Measurements from ENCODE around the gene TXNRD1. TPM values are rescaled to one million over a fixed set of nuclear protein-coding genes. Genes with fewer than 3 reads are reported as not detected.

The TXNRD1 gene
- total and polyA plus RNA-seq, 2 of the 8 experiments (the other 6 are each of a cell fraction or from before 2014, with no cell fraction given) = 56.8 to 127 TPM

GRCh38 chr12:104348994-104349494, 133.5 kb downstream of the TXNRD1 start:
- Histone ChIP-seq H3K18ac (ENCODE audit: extremely low read depth, low read length) (no peak overlapping the region), H3K56ac (replicated peaks; ENCODE audit: insufficient read length, low read depth, low read length) (no peak overlapping the region), H3K23me2 (ENCODE audit: low read depth, low read length) (no peaks in the 10 kb centered on the region), H4K5ac (ENCODE audit: insufficient read length, low read depth, low read length) (no peak overlapping the region), H3K27ac (ENCODE audit: low read depth, low read length) (no peak overlapping the region), H3K23ac (ENCODE audit: insufficient read length) (no peak overlapping the region), H4K91ac (replicated peaks; ENCODE audit: insufficient read length, low read length) (no peak overlapping the region), H3K14ac (ENCODE audit: insufficient read length) (no peak overlapping the region), H3K27me3 (replicated peaks in 1 of 4; ENCODE audit: control insufficient read depth in 3 of 4, extremely low read depth in 1 of 4, insufficient read depth in 3 of 4, low read length in 3 of 4) (no peaks in the 10 kb centered on the region), H3K36me3 (ENCODE audit: control insufficient read depth in 2 of 4, insufficient read depth in 4 of 4, low read length in 3 of 4) (peaks cover 9 to 33% (median 10%) of the 10 kb centered on the region in 4 experiments), H2AFZ (ENCODE audit: low read length) (no peak overlapping the region), H2AK5ac (ENCODE audit: low read depth, low read length) (no peak overlapping the region), H3K4ac (replicated peaks; ENCODE audit: insufficient read length, low read depth, low read length) (no peak overlapping the region), H3K4me2 (ENCODE audit: insufficient read depth in 1 of 2, low read depth in 2 of 2, low read length in 2 of 2) (no peak overlapping the region), H4K8ac (ENCODE audit: extremely low read depth, insufficient read depth, low read length) (no peak overlapping the region), H3K79me1 (ENCODE audit: low read depth, low read length) (no peaks in the 10 kb centered on the region; the same call in 1 of the 2 replicates), H2BK15ac (ENCODE audit: low read length) (no peak overlapping the region), H4K20me1 (replicated peaks in 1 of 2; ENCODE audit: control insufficient read depth in 1 of 2, insufficient read depth in 2 of 2, low read length in 2 of 2) (peaks cover 0 to 7% of the 10 kb centered on the region in 2 experiments), H2BK5ac (ENCODE audit: low read depth, low read length) (no peak overlapping the region), H2BK120ac (replicated peaks; ENCODE audit: low read depth, low read length) (no peak overlapping the region), H3K4me3 (ENCODE audit: extremely low read depth in 1 of 4, insufficient read depth in 2 of 4, low read depth in 3 of 4, low read length in 4 of 4) (no peak overlapping the region), H3K9ac (replicated peaks in 1 of 4; ENCODE audit: extremely low read depth in 1 of 4, low read depth in 3 of 4, low read length in 3 of 4) (no peak overlapping the region), H2BK12ac (ENCODE audit: low read depth, low read length) (no peak overlapping the region), H3K79me2 (ENCODE audit: control insufficient read depth in 1 of 2, insufficient read depth in 2 of 2, low read length in 2 of 2) (0 out of 4 replicates have a peak, but pooled peaks cover 0 to 3% of the 10 kb centered on the region in 2 experiments), H3K9me3 (ENCODE audit: insufficient read depth in 2 of 2, low read depth in 1 of 2, low read length in 1 of 2) (no peaks in the 10 kb centered on the region), H2BK20ac (ENCODE audit: low read length) (no peak overlapping the region), H3K4me1 (replicated peaks in 1 of 4; ENCODE audit: control insufficient read depth in 3 of 4, insufficient read depth in 4 of 4, low read length in 3 of 4) (peaks cover 0 to 8% (median 6%) of the 10 kb centered on the region in 4 experiments; a peak in 5 of 7 replicates)
- POLR2A ChIA-PET (ENCODE audit: partially characterized antibody) = interaction anchor here (0.7 to 1.7 kb wide), 2 partner anchors 31 to 62 kb away, joined by 3 to 4 read pairs; no protein-coding TSS in a partner anchor
- TF ChIP-seq RFX5 (IDR thresholded peaks at IDR 0.05; ENCODE audit: borderline replicate concordance, low read depth, low read length) (no peak), FOSL1 (IDR thresholded peaks at IDR 0.05; ENCODE audit: insufficient read depth, low read depth, low read length) (no peak), NANOG (IDR thresholded peaks at IDR 0.05; ENCODE audit: insufficient read depth, low read depth, low read length, poor library complexity, severe bottlenecking) (no peak), SP2 (IDR thresholded peaks at IDR 0.05; ENCODE audit: low read length) (no peak), EGR1 (IDR thresholded peaks at IDR 0.05; ENCODE audit: borderline replicate concordance, low read depth, low read length) (no peak), POLR2AphosphoS5 (IDR thresholded peaks at IDR 0.05; ENCODE audit: low read depth, low read length) (no peak), KDM5A (IDR thresholded peaks at IDR 0.05; ENCODE audit: low read length) (no peak), PHF8 (conservative IDR thresholded peaks at IDR 0.05; ENCODE audit: low read depth, low read length) (no peak), TCF12 (IDR thresholded peaks at IDR 0.05; ENCODE audit: low read depth, low read length) (no peak), HDAC6 (IDR thresholded peaks at IDR 0.05; ENCODE audit: low read depth, low read length) (no peak)
- CTCF ChIA-PET (ENCODE audit: partially characterized antibody) = interaction anchor here (0.6 to 2.9 kb wide), 3 partner anchors 9 to 138 kb away, joined by 4 to 11 read pairs (median 4); no protein-coding TSS in a partner anchor
- FAIRE-seq = no peak
- no peak for DNase-seq (ENCODE audit: low read depth in 1 of 2, low spot score in 2 of 2)
- WGBS, 2 experiments (ENCODE audit: extremely low coverage in 1 of 2, insufficient coverage in 1 of 2, insufficient read length in 1 of 2, insufficient replicate concordance in 2 of 2, low coverage in 1 of 2, low lambda C conversion rate in 2 of 2, missing lambda C conversion rate in 1 of 2) = 91% methylated on average over 2 of the region's 2 CpGs; no CpG with 5 or more reads in 1 of the 2 experiments

Data from H1 (cell line).